ENCODE results near the gene FCSK.

DNA sequence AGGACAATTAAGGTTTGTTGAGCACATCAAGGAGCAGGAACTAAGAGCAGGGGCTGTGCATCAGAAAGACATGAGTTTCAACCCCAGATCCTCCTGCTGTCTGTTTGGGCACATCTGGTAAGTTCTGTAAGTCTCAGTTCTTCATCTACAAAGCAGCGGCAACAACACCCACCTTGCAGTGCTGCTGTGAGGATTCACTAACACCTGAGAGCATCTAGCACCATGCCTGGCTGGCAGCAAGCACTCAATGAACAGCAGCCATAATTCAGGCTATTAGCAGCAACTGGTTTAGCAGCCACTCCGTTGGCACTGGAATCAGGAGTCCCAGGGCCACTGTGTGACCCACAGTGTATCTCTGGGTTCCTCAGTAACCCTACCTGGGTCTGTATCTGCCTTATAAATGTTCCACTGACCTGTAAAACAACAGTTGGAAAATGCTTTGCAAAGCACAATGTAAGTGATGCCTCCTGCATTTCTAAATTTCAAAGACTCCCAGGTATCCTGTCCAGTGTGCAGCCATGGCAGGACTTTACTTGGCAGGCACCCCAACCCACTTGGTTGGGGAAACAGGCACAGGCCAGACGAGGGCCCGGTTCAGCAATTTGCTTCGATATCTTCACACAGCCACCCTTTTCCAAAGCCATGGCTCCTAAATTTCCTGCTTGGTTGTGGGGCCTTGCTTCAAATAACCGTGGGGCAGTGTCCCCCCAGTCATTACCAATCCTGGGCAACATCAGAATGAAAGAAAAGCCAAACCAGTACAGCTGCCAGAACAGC, 19.7 kb upstream of the FCSK start:
- TF ChIP-seq GATA3 (IDR thresholded peaks at IDR 0.05; ENCODE audit: low read depth, low read length) (no peak), GATA2 (IDR thresholded peaks at IDR 0.05; ENCODE audit: low read depth, low read length) (no peak)

Measured in SH-SY5Y (cell line).